Stimulated activated naive CD8-positive, alpha-beta T cell treated with anti-CD3 and anti-CD28 coated beads, Interleukin-15, amount 100 ng/mL, for 72 hours (primary cell): ENCODE data around the gene CPEB4.

Experiments used
- ATAC-seq: fragments of 150-1000 bp; cut with Tn5 transposase; 2 replicates; pipeline ENCODE4 v1.10.0; 2021; ENCODE audit warnings: mild to moderate bottlenecking, moderate library complexity
- DNase-seq, 2 donors: peaks; one replicate each; pipeline ENCODE4 v3.0.0; 2021 to 2022
- H3K27ac Mint-ChIP-seq, 2 donors: one replicate each; pipeline ENCODE4 v1.8.0; 2022; ENCODE audit warnings: mild to moderate bottlenecking in 2 of 2, mixed read lengths in 2 of 2, moderate library complexity in 2 of 2
- H3K27me3 Mint-ChIP-seq: one replicate; pipeline ENCODE4 v1.8.0; 2022; ENCODE audit warnings: mixed read lengths
- H3K4me1 Mint-ChIP-seq: one replicate; pipeline ENCODE4 v1.8.0; 2022; ENCODE audit warnings: mild to moderate bottlenecking, mixed read lengths
- H3K4me3 Mint-ChIP-seq, 2 donors: one replicate each; pipeline ENCODE4 v1.8.0; 2022; ENCODE audit warnings: mild to moderate bottlenecking in 2 of 2, mixed read lengths in 2 of 2, moderate library complexity in 1 of 2
- H3K9me3 Mint-ChIP-seq, 2 donors: one replicate each; pipeline ENCODE4 v1.8.0; 2022; ENCODE audit warnings: mixed read lengths in 2 of 2

Gene CPEB4

GRCh38 chr5:173855162-173855994 is 32.8 kb upstream of the CPEB4 start:
- H3K4me3 Mint-ChIP-seq = no peak overlapping the region
- peak overlapping the region in 1 of 2 donors; percentile 85 for H3K27ac Mint-ChIP-seq
- no peaks in the 10 kb centered on the region for H3K9me3 Mint-ChIP-seq
- DNase-seq = no peak
- peaks cover 23% of the 10 kb centered on the region for H3K27me3 Mint-ChIP-seq
- H3K4me1 Mint-ChIP-seq = peaks cover 23% of the 10 kb centered on the region
- no peak for ATAC-seq

- H3K4me1 Mint-ChIP-seq = peaks cover 18% of the 10 kb centered on the region
- H3K4me3 Mint-ChIP-seq = no peak overlapping the region
- no peak for ATAC-seq
- H3K27ac Mint-ChIP-seq = peak overlapping the region in 1 of 2 donors; percentile 31
- H3K27me3 Mint-ChIP-seq = peaks cover 18% of the 10 kb centered on the region
- no peak for DNase-seq
- H3K9me3 Mint-ChIP-seq = no peaks in the 10 kb centered on the region
These were observed 32.0 kb upstream of the CPEB4 start for GRCh38 chr5:173855995-173856656.

- DNase-seq (no peak), ATAC-seq (no peak)
- Mint-ChIP-seq H3K27me3 (peaks cover 7% of the 10 kb centered on the region), H3K4me3 (no peak overlapping the region), H3K4me1 (peaks cover 15% of the 10 kb centered on the region), H3K27ac (no peak overlapping the region), H3K9me3 (no peaks in the 10 kb centered on the region)
These were observed 30.9 kb upstream of the CPEB4 start for GRCh38 chr5:173857234-173857633.

- ATAC-seq = no peak
- peak overlapping the region in 1 of 2 donors; percentile 21 for H3K27ac Mint-ChIP-seq
- DNase-seq = no peak
- H3K9me3 Mint-ChIP-seq = no peaks in the 10 kb centered on the region
- H3K4me1 Mint-ChIP-seq = peaks cover 15% of the 10 kb centered on the region
- H3K4me3 Mint-ChIP-seq = no peak overlapping the region
- no peaks in the 10 kb centered on the region for H3K27me3 Mint-ChIP-seq
These were observed 30.0 kb upstream of the CPEB4 start for GRCh38 chr5:173858021-173858669.

- ATAC-seq (no peak), DNase-seq (no peak)
- Mint-ChIP-seq H3K4me1 (peaks cover 8% of the 10 kb centered on the region), H3K4me3 (no peak overlapping the region), H3K27ac (peak overlapping the region in 1 of 2 donors; percentile 24), H3K27me3 (no peaks in the 10 kb centered on the region), H3K9me3 (no peaks in the 10 kb centered on the region)
These were observed 29.3 kb upstream of the CPEB4 start for GRCh38 chr5:173858670-173859407.

- Mint-ChIP-seq H3K4me1 (peaks cover 4% of the 10 kb centered on the region), H3K27me3 (no peaks in the 10 kb centered on the region), H3K9me3 (no peaks in the 10 kb centered on the region), H3K27ac (peak overlapping the region in 1 of 2 donors; percentile 31), H3K4me3 (no peak overlapping the region)
- ATAC-seq (no peak), DNase-seq (no peak)
These were observed 28.6 kb upstream of the CPEB4 start for GRCh38 chr5:173859408-173860159.

- DNase-seq = no peak
- Mint-ChIP-seq H3K4me1 (no peaks in the 10 kb centered on the region), H3K27me3 (peaks cover 8% of the 10 kb centered on the region), H3K4me3 (no peak overlapping the region), H3K27ac (no peak overlapping the region), H3K9me3 (no peaks in the 10 kb centered on the region)
- no peak for ATAC-seq
These were observed 26.1 kb upstream of the CPEB4 start for GRCh38 chr5:173862047-173862477.

GRCh38 chr5:173863359-173863758 is 24.8 kb upstream of the CPEB4 start:
- DNase-seq (no peak), ATAC-seq (no peak)
- Mint-ChIP-seq H3K27ac (peak overlapping the region in 1 of 2 donors; percentile 51), H3K4me3 (no peak overlapping the region), H3K27me3 (peaks cover 8% of the 10 kb centered on the region), H3K9me3 (no peaks in the 10 kb centered on the region), H3K4me1 (no peaks in the 10 kb centered on the region)

- Mint-ChIP-seq H3K4me3 (no peak overlapping the region), H3K9me3 (no peaks in the 10 kb centered on the region), H3K27ac (peak overlapping the region in 1 of 2 donors; percentile 92), H3K27me3 (peaks cover 8% of the 10 kb centered on the region), H3K4me1 (no peaks in the 10 kb centered on the region)
- ATAC-seq = no peak
- DNase-seq = no peak
These were observed 23.8 kb upstream of the CPEB4 start for GRCh38 chr5:173864126-173865050.

GRCh38 chr5:173866243-173866857 is 21.8 kb upstream of the CPEB4 start:
- DNase-seq (no peak), ATAC-seq (no peak)
- H3K27me3 Mint-ChIP-seq = peaks cover 8% of the 10 kb centered on the region
- no peak overlapping the region for H3K4me3 Mint-ChIP-seq
- no peak overlapping the region for H3K27ac Mint-ChIP-seq
- H3K4me1 Mint-ChIP-seq = no peaks in the 10 kb centered on the region
- H3K9me3 Mint-ChIP-seq = no peaks in the 10 kb centered on the region

- no peaks in the 10 kb centered on the region for H3K4me1 Mint-ChIP-seq
- H3K4me3 Mint-ChIP-seq = no peak overlapping the region
- DNase-seq (no peak), ATAC-seq (no peak)
- H3K27me3 Mint-ChIP-seq = peaks cover 8% of the 10 kb centered on the region
- no peak overlapping the region for H3K27ac Mint-ChIP-seq
- H3K9me3 Mint-ChIP-seq = no peaks in the 10 kb centered on the region
These were observed 21.1 kb upstream of the CPEB4 start for GRCh38 chr5:173866858-173867679.

GRCh38 chr5:173868096-173868880 is 19.9 kb upstream of the CPEB4 start:
- DNase-seq = no peak
- no peak overlapping the region for H3K27ac Mint-ChIP-seq
- no peaks in the 10 kb centered on the region for H3K9me3 Mint-ChIP-seq

More at GRCh38 chr5:173868096-173868880, 19.9 kb upstream of the CPEB4 start:
- H3K4me3 Mint-ChIP-seq = no peak overlapping the region
- H3K27me3 Mint-ChIP-seq = peaks cover 8% of the 10 kb centered on the region
- no peak for ATAC-seq
- H3K4me1 Mint-ChIP-seq = no peaks in the 10 kb centered on the region
